ENCODE results near the gene HFE. TPM values are rescaled to one million over a fixed set of nuclear protein-coding genes. Genes with fewer than 3 reads are reported as not detected.

The HFE gene
- total RNA-seq, 1 experiment from 2014 or later: 2.8 TPM

DNA sequence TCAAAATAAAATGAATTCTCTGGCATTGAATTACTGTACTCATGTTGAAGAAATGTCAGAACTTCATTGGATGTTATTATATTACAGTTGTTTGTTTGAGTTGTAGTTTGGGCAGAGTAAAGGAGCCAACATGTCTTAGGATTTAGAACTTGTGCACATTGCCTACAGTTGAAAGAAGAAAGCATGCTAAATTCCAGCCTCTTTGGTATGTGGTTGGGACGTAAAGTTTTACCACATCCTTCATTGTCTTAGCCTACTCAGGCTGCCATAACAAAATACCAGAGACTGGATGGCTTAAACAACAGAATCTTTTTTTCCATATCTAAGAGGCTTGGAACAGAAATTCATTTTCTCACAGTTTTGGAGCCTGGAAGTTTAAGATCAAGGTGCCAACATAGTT is 42.4 kb downstream of the HFE start:
- intact Hi-C loops (cut with micrococcal nuclease): no loop called here
- TF ChIP-seq, protein P1, sequence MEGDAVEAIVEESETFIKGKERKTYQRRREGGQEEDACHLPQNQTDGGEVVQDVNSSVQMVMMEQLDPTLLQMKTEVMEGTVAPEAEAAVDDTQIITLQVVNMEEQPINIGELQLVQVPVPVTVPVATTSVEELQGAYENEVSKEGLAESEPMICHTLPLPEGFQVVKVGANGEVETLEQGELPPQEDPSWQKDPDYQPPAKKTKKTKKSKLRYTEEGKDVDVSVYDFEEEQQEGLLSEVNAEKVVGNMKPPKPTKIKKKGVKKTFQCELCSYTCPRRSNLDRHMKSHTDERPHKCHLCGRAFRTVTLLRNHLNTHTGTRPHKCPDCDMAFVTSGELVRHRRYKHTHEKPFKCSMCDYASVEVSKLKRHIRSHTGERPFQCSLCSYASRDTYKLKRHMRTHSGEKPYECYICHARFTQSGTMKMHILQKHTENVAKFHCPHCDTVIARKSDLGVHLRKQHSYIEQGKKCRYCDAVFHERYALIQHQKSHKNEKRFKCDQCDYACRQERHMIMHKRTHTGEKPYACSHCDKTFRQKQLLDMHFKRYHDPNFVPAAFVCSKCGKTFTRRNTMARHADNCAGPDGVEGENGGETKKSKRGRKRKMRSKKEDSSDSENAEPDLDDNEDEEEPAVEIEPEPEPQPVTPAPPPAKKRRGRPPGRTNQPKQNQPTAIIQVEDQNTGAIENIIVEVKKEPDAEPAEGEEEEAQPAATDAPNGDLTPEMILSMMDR (IDR thresholded peaks at IDR 0.05; ENCODE audit: unreplicated experiment): no peak
- Mint-ChIP-seq H3K4me1 (ENCODE audit: insufficient read depth, unreplicated experiment) (peaks cover 27% of the 10 kb centered on the region), H3K27ac (ENCODE audit: low read depth, unreplicated experiment) (no peak overlapping the region), H3K4me3 (ENCODE audit: unreplicated experiment) (no peak overlapping the region), H3K9me3 (ENCODE audit: unreplicated experiment) (no peaks in the 10 kb centered on the region), H3K36me3 (ENCODE audit: insufficient read depth, unreplicated experiment) (peaks cover 87% of the 10 kb centered on the region), H3K27me3 (ENCODE audit: insufficient read depth, unreplicated experiment) (no peaks in the 10 kb centered on the region)
- BruUV-seq (replicated peaks): no TSS peak
- DNase-seq (ENCODE audit: unreplicated experiment): no peak
- POLR2A ChIA-PET: interaction anchor here (1.2 to 12.5 kb wide), 2 partner anchors 30 to 43 kb away, joined by 3 to 1660 read pairs; a partner anchor contains a TSS
- CTCF ChIA-PET: interaction anchor here (0.6 kb wide), 1 partner anchor 14 kb away, joined by 4 read pairs; no protein-coding TSS in a partner anchor

GRCh38 chr6:26130581-26131249 is 43.5 kb downstream of the HFE start:
- no peak for DNase-seq (ENCODE audit: unreplicated experiment)
- CTCF ChIA-PET: interaction anchor here (0.6 kb wide), 1 partner anchor 15 kb away, joined by 4 read pairs; no protein-coding TSS in a partner anchor
- H3K9me3 Mint-ChIP-seq (ENCODE audit: unreplicated experiment): no peaks in the 10 kb centered on the region
- peaks cover 27% of the 10 kb centered on the region for H3K4me1 Mint-ChIP-seq (ENCODE audit: insufficient read depth, unreplicated experiment)
- TF ChIP-seq, protein P1 (IDR thresholded peaks at IDR 0.05; ENCODE audit: unreplicated experiment): no peak
- intact Hi-C loops (cut with micrococcal nuclease): no loop called here
- no peaks in the 10 kb centered on the region for H3K27me3 Mint-ChIP-seq (ENCODE audit: insufficient read depth, unreplicated experiment)
- H3K4me3 Mint-ChIP-seq (ENCODE audit: unreplicated experiment): no peak overlapping the region
- H3K27ac Mint-ChIP-seq (ENCODE audit: low read depth, unreplicated experiment): no peak overlapping the region
- peaks cover 81% of the 10 kb centered on the region for H3K36me3 Mint-ChIP-seq (ENCODE audit: insufficient read depth, unreplicated experiment)
- POLR2A ChIA-PET: interaction anchor here (0.6 to 12.5 kb wide), 13 partner anchors 9 to 1694 kb away, joined by 3 to 1660 read pairs (median 4); a partner anchor contains a TSS
- no TSS peak for BruUV-seq (replicated peaks)

DNA sequence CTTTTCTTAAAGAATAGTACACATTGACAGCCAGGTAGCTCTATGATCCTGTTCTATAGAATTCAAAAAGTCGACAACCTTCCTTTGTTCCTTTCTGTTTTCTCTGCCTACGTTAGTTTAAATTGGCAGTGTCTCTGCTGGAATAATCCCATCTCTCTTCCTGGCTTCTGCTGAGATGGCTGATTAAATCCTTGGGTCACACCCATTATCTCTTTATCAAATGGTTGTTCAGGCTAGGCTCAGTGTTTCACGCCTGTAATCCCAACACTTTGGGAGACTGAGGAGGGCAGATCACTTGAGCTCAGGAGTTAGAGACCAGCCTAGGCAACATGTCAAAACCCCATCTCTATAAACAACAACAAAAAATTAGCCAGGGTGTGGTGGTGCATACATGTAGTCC is 44.4 kb downstream of the HFE start:
- H3K4me1 Mint-ChIP-seq (ENCODE audit: insufficient read depth, unreplicated experiment): peaks cover 27% of the 10 kb centered on the region
- no peaks in the 10 kb centered on the region for H3K9me3 Mint-ChIP-seq (ENCODE audit: unreplicated experiment)
- ChIA-PET POLR2A (interaction anchor here (0.7 to 12.5 kb wide), 7 partner anchors 14 to 84 kb away, joined by 3 to 1660 read pairs (median 5); a partner anchor contains a TSS), CTCF (no interaction called here)
- no TSS peak for BruUV-seq (replicated peaks)
- no peak overlapping the region for H3K27ac Mint-ChIP-seq (ENCODE audit: low read depth, unreplicated experiment)
- H3K4me3 Mint-ChIP-seq (ENCODE audit: unreplicated experiment): no peak overlapping the region
- peaks cover 78% of the 10 kb centered on the region for H3K36me3 Mint-ChIP-seq (ENCODE audit: insufficient read depth, unreplicated experiment)
- no peak for DNase-seq (ENCODE audit: unreplicated experiment)
- intact Hi-C loops (cut with micrococcal nuclease): no loop called here
- TF ChIP-seq, protein P1 (IDR thresholded peaks at IDR 0.05; ENCODE audit: unreplicated experiment): no peak
- no peaks in the 10 kb centered on the region for H3K27me3 Mint-ChIP-seq (ENCODE audit: insufficient read depth, unreplicated experiment)

DNA sequence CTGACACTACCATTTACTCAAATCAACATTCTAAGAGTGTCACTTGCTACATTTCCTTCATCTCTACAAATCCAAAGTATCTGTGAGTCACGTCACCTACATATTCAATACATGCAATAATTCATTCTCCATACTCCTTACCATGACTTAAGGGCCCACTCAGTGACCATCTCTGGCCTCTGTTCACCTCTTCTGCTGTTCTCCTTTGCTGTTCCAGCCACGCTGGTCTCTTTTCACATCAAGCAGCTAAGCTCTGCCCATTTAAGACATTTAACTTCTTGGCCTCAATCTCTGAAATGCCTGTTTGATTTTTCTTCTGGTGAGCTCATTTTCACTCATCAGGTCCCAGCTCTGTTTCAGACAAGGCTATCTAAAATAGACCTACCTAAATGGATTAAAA is 46.5 kb downstream of the HFE start:
- ChIA-PET POLR2A (interaction anchor here (0.6 to 12.5 kb wide), 9 partner anchors 9 to 107 kb away, joined by 3 to 1660 read pairs (median 4); a partner anchor contains a TSS), CTCF (interaction anchor here (0.6 to 1.4 kb wide), 2 partner anchors 14 to 35 kb away, joined by 4 to 5 read pairs; no protein-coding TSS in a partner anchor)
- BruUV-seq (replicated peaks): no TSS peak
- TF ChIP-seq, protein P1 (IDR thresholded peaks at IDR 0.05; ENCODE audit: unreplicated experiment): no peak
- Mint-ChIP-seq H3K4me3 (ENCODE audit: unreplicated experiment) (no peak overlapping the region), H3K4me1 (ENCODE audit: insufficient read depth, unreplicated experiment) (peaks cover 30% of the 10 kb centered on the region), H3K27me3 (ENCODE audit: insufficient read depth, unreplicated experiment) (no peaks in the 10 kb centered on the region), H3K9me3 (ENCODE audit: unreplicated experiment) (no peaks in the 10 kb centered on the region), H3K27ac (ENCODE audit: low read depth, unreplicated experiment) (no peak overlapping the region), H3K36me3 (ENCODE audit: insufficient read depth, unreplicated experiment) (peaks cover 78% of the 10 kb centered on the region)
- no peak for DNase-seq (ENCODE audit: unreplicated experiment)
- intact Hi-C loops (cut with micrococcal nuclease): no loop called here

Data from MCF 10A (cell line).